ENCODE data around the gene KIF6.
"Not testable (repeated sequence)": the region's sequence is repeated elsewhere in the genome, so short reads cannot be mapped to it uniquely, and the experiment has no call there.

KIF6 gene

GRCh38 chr6:39499053-39499452 is 226.2 kb downstream of the KIF6 start:
- no peak for DNase-seq (ENCODE audit: low spot score)

- DNase-seq (ENCODE audit: low spot score) = no peak
Measured at GRCh38 chr6:39498096-39498495, 227.1 kb downstream of the KIF6 start.

DNA sequence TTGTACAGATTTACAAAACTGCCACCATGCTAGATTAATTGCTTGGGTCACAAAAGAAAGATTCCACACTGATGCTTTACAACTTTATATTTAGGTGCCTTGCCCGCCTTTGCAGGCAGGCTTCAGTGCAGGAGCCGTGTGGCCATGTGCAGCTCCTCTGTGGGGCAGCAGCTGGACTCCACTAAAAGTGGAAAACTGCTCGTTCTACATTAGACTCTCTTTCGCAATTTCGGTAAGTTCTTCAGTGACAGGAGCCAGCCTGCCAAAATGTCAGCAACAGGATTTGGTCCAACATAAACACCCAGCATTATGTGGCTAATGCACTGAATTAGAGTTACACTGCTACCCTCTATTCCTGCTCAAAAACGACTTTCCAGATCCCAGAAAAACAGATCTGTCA is 228.3 kb downstream of the KIF6 start:
- no peak for DNase-seq (ENCODE audit: low spot score)

DNA sequence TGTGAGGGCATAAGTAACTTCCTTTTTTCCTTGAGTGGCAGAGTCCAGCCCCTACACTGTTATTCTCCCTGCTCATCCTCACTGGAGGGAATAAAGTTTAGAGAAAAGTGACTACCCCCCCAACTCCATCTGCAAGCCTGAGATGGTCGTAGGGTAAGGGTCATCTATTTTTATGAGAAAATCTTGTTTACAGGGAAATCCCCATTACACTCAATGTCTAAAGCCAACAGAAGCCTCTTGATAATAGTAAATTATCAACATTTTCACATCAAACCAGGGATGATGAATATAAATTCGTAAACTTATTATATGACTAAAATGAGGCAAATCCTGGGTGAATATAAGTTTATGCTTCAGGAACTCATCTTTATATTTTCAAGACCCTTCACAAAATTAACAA is 228.8 kb downstream of the KIF6 start:
- DNase-seq (ENCODE audit: low spot score) = no peak

GRCh38 chr6:39495640-39496039 is 229.6 kb downstream of the KIF6 start:
- no peak for DNase-seq (ENCODE audit: low spot score)

DNA sequence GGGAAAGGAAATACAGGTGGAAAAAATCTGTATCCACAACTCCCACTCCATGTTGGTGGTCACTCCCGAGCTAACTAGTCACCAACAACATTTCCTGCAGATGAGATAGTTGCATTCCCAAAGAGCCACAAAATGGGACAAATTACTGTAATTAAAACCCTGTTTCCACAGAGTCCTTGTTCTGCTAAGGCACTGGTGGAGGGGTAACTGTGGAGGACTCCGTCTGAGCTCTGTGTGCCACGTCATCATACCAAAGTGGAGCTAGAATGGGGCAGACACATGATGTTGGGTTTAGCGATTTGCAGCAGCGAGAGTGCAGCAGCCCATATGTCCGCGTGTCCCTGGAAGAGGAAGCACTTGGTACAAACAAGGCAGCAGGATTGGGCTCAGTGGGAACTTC is 230.2 kb downstream of the KIF6 start:
- DNase-seq (ENCODE audit: low spot score) = no peak

DNA sequence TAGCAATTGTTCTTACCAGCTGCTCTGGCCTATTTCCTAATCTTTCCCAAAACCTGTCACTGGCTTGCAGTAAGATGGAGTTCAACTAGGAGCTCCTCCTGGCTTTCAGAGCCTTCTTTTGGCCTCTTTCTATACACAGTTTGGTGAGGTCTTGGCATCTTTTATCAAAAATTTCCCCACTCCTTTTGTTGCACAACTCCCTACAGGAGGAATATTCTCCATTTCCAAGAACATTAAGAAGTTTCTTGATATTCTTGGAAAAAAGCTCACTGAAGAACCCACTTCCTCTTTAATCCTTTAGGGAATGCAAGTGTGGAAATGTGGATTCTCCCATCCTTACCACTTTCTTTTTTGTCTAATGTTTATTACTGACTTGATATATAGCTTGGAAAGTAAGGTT is 231.4 kb downstream of the KIF6 start:
- DNase-seq (ENCODE audit: low spot score) = no peak

DNA sequence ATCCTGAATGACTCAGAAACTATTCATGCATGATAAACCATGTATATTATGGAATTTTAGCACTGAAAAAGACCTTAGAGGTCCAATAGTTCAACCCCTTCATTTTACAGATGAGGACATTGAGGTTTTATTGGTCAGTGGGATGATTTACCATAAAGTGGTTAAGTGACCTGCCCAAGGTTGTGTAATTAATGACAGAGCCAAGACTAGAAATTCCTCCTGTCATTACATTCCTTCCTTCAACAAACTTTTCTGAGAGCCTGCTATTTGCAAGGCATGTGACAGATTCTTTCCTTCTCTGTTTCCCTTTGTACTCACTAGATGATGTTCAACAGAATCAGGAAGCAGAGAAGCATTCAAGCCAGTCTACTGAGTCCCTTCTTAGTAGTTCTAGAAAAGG is 232.0 kb downstream of the KIF6 start:
- no peak for DNase-seq (ENCODE audit: low spot score)

DNA sequence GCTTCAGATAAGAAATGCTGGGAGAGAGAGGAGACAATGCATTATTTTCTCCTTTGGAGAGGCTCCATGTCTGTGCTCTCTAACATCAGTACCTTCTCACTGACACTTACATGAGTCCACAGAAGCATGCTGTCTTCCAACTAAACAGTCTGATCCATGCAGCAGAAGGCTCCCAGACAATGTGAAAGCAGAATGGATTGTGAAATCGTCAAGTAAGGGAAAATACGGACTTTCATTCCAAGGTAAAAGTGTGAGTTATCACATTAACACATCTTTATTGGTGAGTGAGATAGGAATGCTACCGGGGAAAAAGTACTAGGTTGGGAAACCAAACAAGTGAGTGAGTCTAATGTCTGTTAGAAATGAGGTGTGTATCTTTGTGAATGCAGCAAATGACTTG is 235.1 kb downstream of the KIF6 start:
- DNase-seq (ENCODE audit: low spot score) = no peak

- no peak for DNase-seq (ENCODE audit: low spot score)
Measured at GRCh38 chr6:39488255-39488879, 236.8 kb downstream of the KIF6 start.

DNA sequence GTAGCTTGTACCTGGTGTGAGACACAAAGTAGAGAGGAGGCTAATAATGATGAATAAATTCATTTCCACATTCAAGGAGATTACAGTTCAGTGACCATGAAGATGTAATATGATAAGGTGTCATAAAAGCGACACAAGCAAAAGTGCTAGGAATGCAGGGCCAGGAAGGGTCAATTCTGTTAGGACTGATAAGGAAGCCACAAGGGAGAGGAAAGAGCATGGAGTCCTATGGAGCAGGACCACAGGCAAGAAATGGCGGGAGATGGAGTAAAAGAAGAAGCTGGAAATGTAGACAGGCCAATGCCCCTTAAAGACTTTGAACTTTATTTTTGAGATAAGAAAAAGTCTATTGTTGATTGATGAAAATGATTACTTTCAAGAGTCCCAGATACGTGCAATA is 240.9 kb downstream of the KIF6 start:
- no peak for DNase-seq (ENCODE audit: low spot score)

DNA sequence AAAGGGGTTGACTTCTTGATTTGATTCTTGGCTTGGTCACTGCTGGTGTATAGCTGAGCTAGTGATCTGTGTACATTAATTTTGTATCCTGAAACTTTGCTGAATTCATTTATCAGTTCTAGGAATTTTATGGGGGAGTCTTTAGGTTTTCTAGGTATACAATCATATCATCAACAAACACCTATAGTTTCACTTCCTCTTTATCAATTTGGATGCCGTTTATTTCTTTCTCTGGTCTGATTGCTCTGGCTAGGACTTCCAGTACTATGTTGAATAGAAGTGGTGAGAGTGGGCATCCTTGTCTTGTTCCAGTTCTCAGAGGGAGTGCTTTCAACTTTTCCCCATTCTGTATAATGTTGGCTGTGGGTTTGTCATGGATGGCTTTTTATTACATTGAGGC is 245.4 kb downstream of the KIF6 start:
- DNase-seq (ENCODE audit: low spot score) = not testable (repeated sequence)

GRCh38 chr6:39476670-39477069 is 248.5 kb downstream of the KIF6 start:
- no peak for DNase-seq (ENCODE audit: low spot score)

DNA sequence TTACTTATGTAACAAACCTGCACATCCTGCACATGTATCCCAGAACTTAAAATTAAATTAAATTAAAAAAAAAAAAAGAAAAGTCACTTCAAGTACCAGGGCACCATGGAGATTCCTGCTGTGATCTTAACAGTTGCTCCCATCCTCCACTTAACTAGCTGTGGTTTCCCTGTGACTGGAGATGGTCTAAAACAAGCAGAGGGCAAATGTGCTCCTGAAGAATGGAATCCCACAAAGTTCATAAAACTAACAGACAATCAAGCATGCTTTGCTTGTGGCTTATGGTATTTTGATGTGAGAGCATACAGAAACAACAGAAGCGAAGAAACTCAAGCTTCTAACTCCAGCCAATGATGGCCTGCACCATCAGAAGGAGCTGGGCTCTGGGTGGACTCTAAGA is 249.1 kb downstream of the KIF6 start:
- no peak for DNase-seq (ENCODE audit: low spot score)

DNA sequence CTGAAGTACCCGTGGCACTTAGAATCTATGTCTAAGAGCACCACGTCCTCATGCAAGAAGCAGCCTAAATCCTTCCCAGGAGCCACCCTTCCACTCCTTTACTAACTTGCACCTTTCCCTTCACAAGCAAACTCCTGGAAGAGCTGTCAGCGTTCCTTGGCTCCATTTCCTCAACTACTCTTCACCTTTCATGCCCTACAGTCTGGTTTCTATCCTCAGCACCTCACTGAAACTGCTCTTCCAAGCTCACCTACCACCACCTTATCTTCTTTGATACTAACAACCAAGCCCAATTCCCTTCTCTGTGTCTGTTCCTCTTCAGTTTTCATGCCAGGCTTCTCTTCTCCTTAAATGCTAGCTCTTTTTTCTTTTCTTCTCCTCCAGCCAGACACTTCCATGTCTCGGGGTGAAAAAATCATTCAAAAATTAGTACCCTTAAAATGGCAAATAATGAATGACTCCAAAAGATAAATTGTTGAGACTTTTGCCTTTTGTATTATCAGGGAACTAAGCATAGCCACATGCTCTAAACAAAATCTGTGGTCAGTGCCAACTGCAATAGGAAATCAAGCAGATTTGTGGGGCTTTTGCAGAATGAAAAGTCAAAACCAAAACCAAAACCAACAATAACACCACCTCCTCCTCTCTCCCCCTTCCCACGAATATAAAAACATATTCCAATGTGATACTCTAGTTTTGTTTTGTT is 253.1 kb downstream of the KIF6 start:
- no peak for DNase-seq (ENCODE audit: low spot score)

DNA sequence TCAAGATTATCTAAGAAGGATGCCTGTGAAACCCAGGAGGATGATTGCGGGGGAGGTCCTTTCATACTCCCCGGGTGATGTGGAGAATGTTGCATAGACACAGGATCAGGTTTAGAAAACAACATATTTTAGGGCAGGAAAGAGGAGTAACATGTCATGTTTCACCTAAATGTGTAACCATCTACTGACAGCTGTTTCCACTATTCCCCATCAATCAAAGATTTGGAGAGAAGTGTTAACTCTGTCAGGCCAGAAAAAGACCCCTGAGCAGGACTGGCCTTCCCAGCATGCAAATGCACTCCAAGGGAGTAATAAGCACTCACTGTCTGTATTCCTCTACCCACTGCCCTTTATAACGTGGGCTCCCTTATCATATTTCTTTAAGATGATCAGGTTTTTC is 254.7 kb downstream of the KIF6 start:
- no peak for DNase-seq (ENCODE audit: low spot score)

GRCh38 chr6:39468385-39468784 is 256.8 kb downstream of the KIF6 start:
- no peak for DNase-seq (ENCODE audit: low spot score)

DNA sequence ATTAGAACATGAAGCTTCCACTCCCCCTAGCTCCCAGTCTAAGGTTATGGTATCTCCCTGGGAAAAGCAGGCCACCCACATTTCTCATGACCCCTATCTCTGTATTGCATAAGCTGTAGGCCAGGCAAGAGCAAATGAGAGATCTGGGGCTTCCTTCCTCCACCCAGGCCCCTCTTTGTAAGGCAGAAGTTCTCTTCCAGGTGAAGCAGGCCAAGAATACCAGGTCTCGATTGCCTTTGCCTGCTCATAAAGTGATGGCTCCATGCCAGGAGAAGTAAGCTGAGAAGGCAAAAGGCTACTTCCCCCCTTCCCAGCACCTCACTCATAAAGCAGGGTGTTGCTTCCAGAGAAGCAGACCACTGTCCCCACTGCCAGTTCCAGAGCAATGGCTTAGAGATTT is 258.6 kb downstream of the KIF6 start:
- no peak for DNase-seq (ENCODE audit: low spot score)

GRCh38 chr6:39465539-39465938 is 259.7 kb downstream of the KIF6 start:
- no peak for DNase-seq (ENCODE audit: low spot score)

GRCh38 chr6:39464067-39464466 is 261.1 kb downstream of the KIF6 start:
- DNase-seq (ENCODE audit: low spot score) = no peak

GRCh38 chr6:39453956-39454524 is 271.2 kb downstream of the KIF6 start:
- DNase-seq (ENCODE audit: low spot score) = no peak

DNA sequence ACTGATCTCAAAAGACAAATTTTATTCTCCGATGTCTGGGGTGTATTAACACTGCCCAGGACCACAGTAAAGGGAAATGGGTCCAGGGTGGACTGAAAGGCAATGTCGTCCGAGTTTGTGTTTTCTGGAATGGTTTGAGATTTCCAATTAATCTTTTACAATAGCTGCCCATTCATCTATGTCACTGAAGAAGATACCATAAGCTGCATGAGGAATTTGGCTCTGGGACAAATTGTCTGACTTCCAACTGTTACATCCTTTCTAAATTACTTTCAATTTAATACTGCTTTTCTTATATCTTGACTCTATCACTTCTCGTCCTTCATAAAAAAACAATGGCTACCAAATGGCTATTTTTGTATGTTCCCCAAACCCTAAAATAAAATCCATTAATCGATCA is 272.0 kb downstream of the KIF6 start:
- no peak for DNase-seq (ENCODE audit: low spot score)

- no peak for DNase-seq (ENCODE audit: low spot score)
Measured at GRCh38 chr6:39452306-39453145, 272.7 kb downstream of the KIF6 start.

Data from HuH-7.5 (cell line).